Islet of Langerhans (tissue), 1 donor: ENCODE data around the gene ADD3.
"Not testable (repeated sequence)": the region's sequence is repeated elsewhere in the genome, so short reads cannot be mapped to it uniquely, and the experiment has no call there.

Experiments
- FAIRE-seq: peaks from one replicate; lab custom pipeline; 2011; peaks lifted over from hg19 to GRCh38; lab: Jason Lieb, UNC

Gene ADD3

GRCh38 chr10:110107430-110107829 lies 99.6 kb downstream of the ADD3 start:
- no peak for FAIRE-seq

- FAIRE-seq, result no peak
Measured at GRCh38 chr10:110107887-110108286, 100.1 kb downstream of the ADD3 start.

GRCh38 chr10:110109511-110109910 lies 101.7 kb downstream of the ADD3 start:
- FAIRE-seq, result peak; percentile 75

GRCh38 chr10:110110338-110110737 lies 102.6 kb downstream of the ADD3 start:
- no peak for FAIRE-seq

GRCh38 chr10:110113670-110114337 lies 106.0 kb downstream of the ADD3 start:
- no peak for FAIRE-seq

GRCh38 chr10:110114668-110115067 lies 106.9 kb downstream of the ADD3 start:
- not testable (repeated sequence) for FAIRE-seq

GRCh38 chr10:110115784-110116520 lies 108.2 kb downstream of the ADD3 start:
- FAIRE-seq, result no peak

GRCh38 chr10:110118891-110119621 lies 111.3 kb downstream of the ADD3 start:
- FAIRE-seq, result no peak

- no peak for FAIRE-seq
Measured at GRCh38 chr10:110123594-110123993, 115.8 kb downstream of the ADD3 start.

- FAIRE-seq, result no peak
Measured at GRCh38 chr10:110129490-110129889, 121.7 kb downstream of the ADD3 start.

- FAIRE-seq, result no peak
Measured at GRCh38 chr10:110134917-110135316, 127.1 kb downstream of the ADD3 start.

GRCh38 chr10:110135836-110136235 lies 128.1 kb downstream of the ADD3 start:
- FAIRE-seq, result not testable (repeated sequence)

GRCh38 chr10:110137142-110137545 lies 129.4 kb downstream of the ADD3 start:
- FAIRE-seq, result peak; percentile 100

GRCh38 chr10:110138197-110138812 lies 130.5 kb downstream of the ADD3 start:
- peak; percentile 99 for FAIRE-seq

- FAIRE-seq, result no peak
Measured at GRCh38 chr10:110141185-110141584, 133.4 kb downstream of the ADD3 start.

- no peak for FAIRE-seq
Measured at GRCh38 chr10:110141871-110142635, 134.3 kb downstream of the ADD3 start.

- FAIRE-seq, result no peak
Measured at GRCh38 chr10:110142965-110143364, 135.2 kb downstream of the ADD3 start.

GRCh38 chr10:110144507-110144906 lies 136.7 kb downstream of the ADD3 start:
- no peak for FAIRE-seq

GRCh38 chr10:110147961-110148360 lies 140.2 kb downstream of the ADD3 start:
- no peak for FAIRE-seq

GRCh38 chr10:110149259-110149658 lies 141.5 kb downstream of the ADD3 start:
- FAIRE-seq, result no peak

- FAIRE-seq, result no peak
Measured at GRCh38 chr10:110150046-110150445, 142.3 kb downstream of the ADD3 start.

- no peak for FAIRE-seq
Measured at GRCh38 chr10:110150981-110151380, 143.2 kb downstream of the ADD3 start.
